Esophagus squamous epithelium (tissue), 4 donors: Measurements from ENCODE around the gene IPCEF1.
"Not testable (repeated sequence)": the region's sequence is repeated elsewhere in the genome, so short reads cannot be mapped to it uniquely, and the experiment has no call there.

Experiments
- POLR2A ChIP-seq, 4 donors: fragments of 450-650 bp; IDR thresholded peaks; one replicate each; pipeline ENCODE4 v1.6.1; 2017; ENCODE audit warnings: antibody characterized with exemption in 4 of 4, mild to moderate bottlenecking in 4 of 4, moderate library complexity in 3 of 4
- TF ChIP-seq, protein P1 (sequence below), 6 experiments: fragments of 450-650 bp in 4 of 6; fragments of 200-600 bp in 2 of 6; sonication (generic) in 2 of 6; IDR thresholded peaks; one replicate each; pipeline ENCODE4 v1.5.1; 2016 to 2019; ENCODE audit warnings: antibody characterized with exemption in 6 of 6, mild to moderate bottlenecking in 4 of 6, moderate library complexity in 4 of 6

DNA sequence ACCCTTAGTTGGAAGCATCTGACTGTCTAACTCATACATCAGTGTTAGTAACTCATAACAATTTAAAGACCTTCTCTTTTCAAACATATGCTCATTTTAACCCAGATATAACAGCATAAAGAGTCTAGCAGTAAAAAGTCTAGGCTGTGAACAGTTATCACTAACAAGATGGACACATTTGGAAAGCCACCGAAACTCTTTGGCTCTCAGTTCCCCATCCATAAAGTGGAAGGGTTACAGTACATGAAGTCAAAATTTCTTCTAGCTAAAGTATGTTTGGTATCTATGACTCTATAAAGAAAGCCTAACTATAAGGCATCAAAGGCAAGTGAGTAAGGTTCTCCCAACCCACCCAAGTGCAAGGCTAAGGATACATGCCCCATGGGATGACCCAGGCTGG, 22.5 kb downstream of the IPCEF1 start:
- TF ChIP-seq, protein P1, sequence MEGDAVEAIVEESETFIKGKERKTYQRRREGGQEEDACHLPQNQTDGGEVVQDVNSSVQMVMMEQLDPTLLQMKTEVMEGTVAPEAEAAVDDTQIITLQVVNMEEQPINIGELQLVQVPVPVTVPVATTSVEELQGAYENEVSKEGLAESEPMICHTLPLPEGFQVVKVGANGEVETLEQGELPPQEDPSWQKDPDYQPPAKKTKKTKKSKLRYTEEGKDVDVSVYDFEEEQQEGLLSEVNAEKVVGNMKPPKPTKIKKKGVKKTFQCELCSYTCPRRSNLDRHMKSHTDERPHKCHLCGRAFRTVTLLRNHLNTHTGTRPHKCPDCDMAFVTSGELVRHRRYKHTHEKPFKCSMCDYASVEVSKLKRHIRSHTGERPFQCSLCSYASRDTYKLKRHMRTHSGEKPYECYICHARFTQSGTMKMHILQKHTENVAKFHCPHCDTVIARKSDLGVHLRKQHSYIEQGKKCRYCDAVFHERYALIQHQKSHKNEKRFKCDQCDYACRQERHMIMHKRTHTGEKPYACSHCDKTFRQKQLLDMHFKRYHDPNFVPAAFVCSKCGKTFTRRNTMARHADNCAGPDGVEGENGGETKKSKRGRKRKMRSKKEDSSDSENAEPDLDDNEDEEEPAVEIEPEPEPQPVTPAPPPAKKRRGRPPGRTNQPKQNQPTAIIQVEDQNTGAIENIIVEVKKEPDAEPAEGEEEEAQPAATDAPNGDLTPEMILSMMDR (IDR thresholded peaks at IDR 0.05), result not testable (repeated sequence)
- not testable (repeated sequence) for TF ChIP-seq POLR2A (IDR thresholded peaks at IDR 0.05)
